Measurements from ENCODE around the gene HMGA1.
"Not testable (repeated sequence)": the region's sequence is repeated elsewhere in the genome, so short reads cannot be mapped to it uniquely, and the experiment has no call there.

The HMGA1 gene

DNA sequence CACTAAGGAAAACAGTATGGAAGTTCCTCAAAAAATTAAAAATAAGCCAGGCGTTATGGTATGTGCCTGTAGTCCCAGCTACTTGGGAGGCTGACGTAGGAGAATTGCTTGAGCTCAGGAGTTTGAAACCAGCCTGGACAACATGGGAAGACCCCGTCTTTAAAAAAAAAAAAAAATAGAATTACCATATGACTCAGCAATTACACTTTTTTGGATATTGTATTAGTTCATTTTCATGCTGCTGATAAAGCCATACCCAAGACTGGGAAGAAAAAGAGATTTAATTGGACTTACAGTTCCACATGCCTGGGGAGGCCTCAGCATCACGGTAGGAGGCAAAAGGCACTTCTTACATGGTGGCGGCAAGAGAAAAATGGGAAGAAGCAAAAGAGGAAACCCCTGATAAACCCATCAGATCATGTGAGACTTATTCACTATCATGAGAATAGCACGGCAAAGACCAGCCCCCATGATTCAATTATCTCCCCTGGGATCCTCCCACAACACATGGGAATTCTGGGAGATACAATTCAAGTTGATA, 22.9 kb downstream of the HMGA1 start:
- H3K4me3 ChIP-seq (ENCODE audit: low read length) = no peak overlapping the region
- H3K36me3 ChIP-seq (ENCODE audit: control insufficient read depth, low read length) = no peaks in the 10 kb centered on the region
- no peaks in the 10 kb centered on the region for H3K9me2 ChIP-seq (replicated peaks; ENCODE audit: control insufficient read depth, low read length)
- no peaks in the 10 kb centered on the region for H3K27me3 ChIP-seq (ENCODE audit: control insufficient read depth, low read length)
- H3K4me1 ChIP-seq (ENCODE audit: control insufficient read depth, low read length) = no peaks in the 10 kb centered on the region
- no peak overlapping the region for H3K27ac ChIP-seq (ENCODE audit: low read depth, low read length)
- H3K4me2 ChIP-seq (ENCODE audit: low read length) = no peak overlapping the region
- TF ChIP-seq, protein P1, sequence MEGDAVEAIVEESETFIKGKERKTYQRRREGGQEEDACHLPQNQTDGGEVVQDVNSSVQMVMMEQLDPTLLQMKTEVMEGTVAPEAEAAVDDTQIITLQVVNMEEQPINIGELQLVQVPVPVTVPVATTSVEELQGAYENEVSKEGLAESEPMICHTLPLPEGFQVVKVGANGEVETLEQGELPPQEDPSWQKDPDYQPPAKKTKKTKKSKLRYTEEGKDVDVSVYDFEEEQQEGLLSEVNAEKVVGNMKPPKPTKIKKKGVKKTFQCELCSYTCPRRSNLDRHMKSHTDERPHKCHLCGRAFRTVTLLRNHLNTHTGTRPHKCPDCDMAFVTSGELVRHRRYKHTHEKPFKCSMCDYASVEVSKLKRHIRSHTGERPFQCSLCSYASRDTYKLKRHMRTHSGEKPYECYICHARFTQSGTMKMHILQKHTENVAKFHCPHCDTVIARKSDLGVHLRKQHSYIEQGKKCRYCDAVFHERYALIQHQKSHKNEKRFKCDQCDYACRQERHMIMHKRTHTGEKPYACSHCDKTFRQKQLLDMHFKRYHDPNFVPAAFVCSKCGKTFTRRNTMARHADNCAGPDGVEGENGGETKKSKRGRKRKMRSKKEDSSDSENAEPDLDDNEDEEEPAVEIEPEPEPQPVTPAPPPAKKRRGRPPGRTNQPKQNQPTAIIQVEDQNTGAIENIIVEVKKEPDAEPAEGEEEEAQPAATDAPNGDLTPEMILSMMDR (IDR thresholded peaks at IDR 0.05; ENCODE audit: low read depth, low read length, poor library complexity, severe bottlenecking) = no peak
- no peak for TF ChIP-seq EZH2phosphoT487 (IDR thresholded peaks at IDR 0.05; ENCODE audit: borderline replicate concordance, low read length)
- no peaks in the 10 kb centered on the region for H3F3A ChIP-seq (ENCODE audit: control insufficient read depth, insufficient read depth)
- H3K9me3 ChIP-seq (ENCODE audit: control insufficient read depth, insufficient read depth, low read length) = no peaks in the 10 kb centered on the region
- H4K20me1 ChIP-seq (ENCODE audit: control insufficient read depth, insufficient read depth, low read depth, low read length) = no peaks in the 10 kb centered on the region
- H3K79me2 ChIP-seq (ENCODE audit: control insufficient read depth, low read length) = no peaks in the 10 kb centered on the region

GRCh38 chr6:34260576-34261267, 24.0 kb downstream of the HMGA1 start:
- H3K4me1 ChIP-seq (ENCODE audit: control insufficient read depth, low read length) = no peaks in the 10 kb centered on the region

DNA sequence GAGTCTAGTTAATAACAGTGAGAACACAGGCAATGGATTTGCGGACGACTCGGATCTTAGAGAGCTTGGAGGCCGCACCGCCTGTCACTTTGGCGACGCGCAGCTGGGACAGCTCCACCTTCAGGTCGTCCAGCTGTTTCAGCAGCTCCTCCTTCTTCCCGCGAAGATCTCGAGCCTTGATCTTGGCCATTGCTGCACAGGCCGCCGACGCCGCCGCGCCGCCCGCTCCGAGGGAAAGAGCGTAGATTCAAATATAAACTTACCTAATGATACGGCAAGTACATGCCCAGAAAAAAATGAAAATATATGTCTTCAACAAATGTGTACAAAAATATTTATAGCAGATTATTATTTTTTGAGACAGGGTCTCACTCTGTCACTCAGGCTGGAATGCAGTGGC, 26.8 kb downstream of the HMGA1 start:
- H3K9me2 ChIP-seq (replicated peaks; ENCODE audit: control insufficient read depth, low read length); H3K27ac ChIP-seq (ENCODE audit: low read depth, low read length); H3K36me3 ChIP-seq (ENCODE audit: control insufficient read depth, low read length); H3F3A ChIP-seq (ENCODE audit: control insufficient read depth, insufficient read depth); H3K4me3 ChIP-seq (ENCODE audit: low read length); H3K9me3 ChIP-seq (ENCODE audit: control insufficient read depth, insufficient read depth, low read length); H3K27me3 ChIP-seq (ENCODE audit: control insufficient read depth, low read length); H3K79me2 ChIP-seq (ENCODE audit: control insufficient read depth, low read length); H3K4me1 ChIP-seq (ENCODE audit: control insufficient read depth, low read length); H4K20me1 ChIP-seq (ENCODE audit: control insufficient read depth, insufficient read depth, low read depth, low read length); H3K4me2 ChIP-seq (ENCODE audit: low read length): not testable (repeated sequence)

More at GRCh38 chr6:34260576-34261267, 24.0 kb downstream of the HMGA1 start:
- Histone ChIP-seq H3K36me3 (ENCODE audit: control insufficient read depth, low read length) (no peaks in the 10 kb centered on the region), H3K4me2 (ENCODE audit: low read length) (no peak overlapping the region), H3K9me2 (replicated peaks; ENCODE audit: control insufficient read depth, low read length) (no peaks in the 10 kb centered on the region), H3K79me2 (ENCODE audit: control insufficient read depth, low read length) (no peaks in the 10 kb centered on the region), H3K27me3 (ENCODE audit: control insufficient read depth, low read length) (no peaks in the 10 kb centered on the region), H3K9me3 (ENCODE audit: control insufficient read depth, insufficient read depth, low read length) (no peaks in the 10 kb centered on the region), H4K20me1 (ENCODE audit: control insufficient read depth, insufficient read depth, low read depth, low read length) (no peaks in the 10 kb centered on the region), H3F3A (ENCODE audit: control insufficient read depth, insufficient read depth) (no peaks in the 10 kb centered on the region), H3K27ac (ENCODE audit: low read depth, low read length) (no peak overlapping the region), H3K4me3 (ENCODE audit: low read length) (no peak overlapping the region)
- TF ChIP-seq, protein P1 (IDR thresholded peaks at IDR 0.05; ENCODE audit: low read depth, low read length, poor library complexity, severe bottlenecking) = no peak
- no peak for TF ChIP-seq EZH2phosphoT487 (IDR thresholded peaks at IDR 0.05; ENCODE audit: borderline replicate concordance, low read length)

DNA sequence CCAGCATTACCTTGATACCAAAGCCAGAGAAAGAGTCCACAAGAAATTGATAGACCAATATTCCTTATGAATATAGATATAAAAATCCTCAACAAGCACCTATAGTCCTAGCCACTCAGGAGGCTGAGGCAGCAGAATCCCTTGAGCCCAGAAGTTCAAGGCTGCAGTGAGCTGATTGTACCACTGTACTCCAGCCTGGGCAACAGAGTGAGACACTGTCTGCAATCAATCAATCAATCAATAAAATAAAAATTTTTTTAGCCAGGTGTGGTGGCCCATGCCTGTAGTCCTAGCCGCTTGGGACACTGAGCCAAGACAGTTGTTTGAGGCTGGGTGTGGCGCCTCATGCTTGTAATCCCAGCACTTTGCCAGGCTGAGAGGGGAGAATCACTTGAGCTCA, 31.1 kb downstream of the HMGA1 start:
- H3K9me3 ChIP-seq (ENCODE audit: control insufficient read depth, insufficient read depth, low read length) = no peaks in the 10 kb centered on the region
- TF ChIP-seq EZH2phosphoT487 (IDR thresholded peaks at IDR 0.05; ENCODE audit: borderline replicate concordance, low read length) = no peak
- H3K36me3 ChIP-seq (ENCODE audit: control insufficient read depth, low read length) = no peaks in the 10 kb centered on the region

GRCh38 chr6:34269132-34269531, 32.5 kb downstream of the HMGA1 start:
- not testable (repeated sequence) for H3K9me3 ChIP-seq (ENCODE audit: control insufficient read depth, insufficient read depth, low read length); H3K4me2 ChIP-seq (ENCODE audit: low read length); H3K79me2 ChIP-seq (ENCODE audit: control insufficient read depth, low read length); H3K36me3 ChIP-seq (ENCODE audit: control insufficient read depth, low read length); H3K9me2 ChIP-seq (replicated peaks; ENCODE audit: control insufficient read depth, low read length); H3K27ac ChIP-seq (ENCODE audit: low read depth, low read length); H3F3A ChIP-seq (ENCODE audit: control insufficient read depth, insufficient read depth); H3K27me3 ChIP-seq (ENCODE audit: control insufficient read depth, low read length); H4K20me1 ChIP-seq (ENCODE audit: control insufficient read depth, insufficient read depth, low read depth, low read length); H3K4me3 ChIP-seq (ENCODE audit: low read length)
- H3K4me1 ChIP-seq (ENCODE audit: control insufficient read depth, low read length) = peaks cover 13% of the 10 kb centered on the region

More for the DNA sequence above, 31.1 kb downstream of the HMGA1 start:
- no peaks in the 10 kb centered on the region for H3F3A ChIP-seq (ENCODE audit: control insufficient read depth, insufficient read depth)
- H3K4me3 ChIP-seq (ENCODE audit: low read length) = no peak overlapping the region
- no peaks in the 10 kb centered on the region for H4K20me1 ChIP-seq (ENCODE audit: control insufficient read depth, insufficient read depth, low read depth, low read length)
- no peak overlapping the region for H3K4me2 ChIP-seq (ENCODE audit: low read length)
- H3K4me1 ChIP-seq (ENCODE audit: control insufficient read depth, low read length) = peaks cover 5% of the 10 kb centered on the region; the same call in 1 of the 2 replicates
- H3K27ac ChIP-seq (ENCODE audit: low read depth, low read length) = no peak overlapping the region
- H3K79me2 ChIP-seq (ENCODE audit: control insufficient read depth, low read length) = no peaks in the 10 kb centered on the region
- no peaks in the 10 kb centered on the region for H3K9me2 ChIP-seq (replicated peaks; ENCODE audit: control insufficient read depth, low read length)
- H3K27me3 ChIP-seq (ENCODE audit: control insufficient read depth, low read length) = no peaks in the 10 kb centered on the region

DNA sequence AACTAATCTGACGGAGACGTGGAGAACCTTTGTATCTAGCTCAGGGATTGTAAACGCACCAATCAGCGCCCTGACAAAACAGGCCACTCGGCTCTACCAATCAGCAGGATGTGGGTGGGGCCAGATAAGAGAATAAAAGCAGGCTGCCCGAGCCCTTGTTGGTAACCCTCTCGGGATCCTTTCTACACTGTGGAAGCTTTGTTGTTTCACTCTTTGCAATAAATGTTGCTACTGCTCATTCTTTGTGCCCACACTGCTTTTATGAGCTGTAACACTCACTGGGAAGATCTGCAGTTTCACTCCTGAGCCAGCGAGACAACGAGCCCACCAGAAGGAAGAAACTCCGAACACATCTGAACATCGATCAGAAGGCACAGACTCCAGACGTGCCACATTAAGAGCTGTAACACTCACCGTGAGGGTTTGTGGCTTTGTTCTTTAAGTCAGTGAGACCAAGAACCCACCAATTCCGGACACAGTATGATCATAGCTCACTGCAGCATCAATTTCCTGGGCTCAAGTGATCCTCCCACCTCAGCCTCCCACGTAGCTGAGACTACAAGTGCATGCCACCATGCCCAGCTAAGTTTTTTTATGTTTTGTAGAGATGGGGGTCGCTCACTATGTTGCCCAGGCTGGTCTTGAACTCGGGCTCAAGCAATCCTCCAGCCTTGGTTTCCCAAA, 33.1 kb downstream of the HMGA1 start:
- peaks cover 13% of the 10 kb centered on the region for H3K4me1 ChIP-seq (ENCODE audit: control insufficient read depth, low read length)
- not testable (repeated sequence) for H3K79me2 ChIP-seq (ENCODE audit: control insufficient read depth, low read length); H3K27me3 ChIP-seq (ENCODE audit: control insufficient read depth, low read length); H3K9me3 ChIP-seq (ENCODE audit: control insufficient read depth, insufficient read depth, low read length); H3F3A ChIP-seq (ENCODE audit: control insufficient read depth, insufficient read depth); H3K27ac ChIP-seq (ENCODE audit: low read depth, low read length); H3K36me3 ChIP-seq (ENCODE audit: control insufficient read depth, low read length); H3K4me2 ChIP-seq (ENCODE audit: low read length); H4K20me1 ChIP-seq (ENCODE audit: control insufficient read depth, insufficient read depth, low read depth, low read length); H3K9me2 ChIP-seq (replicated peaks; ENCODE audit: control insufficient read depth, low read length); H3K4me3 ChIP-seq (ENCODE audit: low read length)
